ENCODE measurements around the gene SPPL3.

The SPPL3 gene

GRCh38 chr12:120767071-120768024 is 136.8 kb downstream of the SPPL3 start:
- DNase-seq: no peak

GRCh38 chr12:120766566-120766965 is 137.6 kb downstream of the SPPL3 start:
- no peak for DNase-seq

GRCh38 chr12:120764816-120765215 is 139.3 kb downstream of the SPPL3 start:
- DNase-seq: no peak

- no peak for DNase-seq
Observed at GRCh38 chr12:120763250-120763649, 140.9 kb downstream of the SPPL3 start.

- DNase-seq: no peak
Observed at GRCh38 chr12:120762086-120762485, 142.1 kb downstream of the SPPL3 start.

GRCh38 chr12:120761519-120761934 is 142.6 kb downstream of the SPPL3 start:
- no peak for DNase-seq

GRCh38 chr12:120760349-120761254 is 143.6 kb downstream of the SPPL3 start:
- DNase-seq: no peak

- DNase-seq: no peak
Observed at GRCh38 chr12:120759591-120760348, 144.4 kb downstream of the SPPL3 start.

GRCh38 chr12:120758798-120759590 is 145.2 kb downstream of the SPPL3 start:
- no peak for DNase-seq

- no peak for DNase-seq
Observed at GRCh38 chr12:120757949-120758348, 146.2 kb downstream of the SPPL3 start.

- no peak for DNase-seq
Observed at GRCh38 chr12:120757226-120757742, 146.9 kb downstream of the SPPL3 start.

GRCh38 chr12:120755269-120755668 is 148.9 kb downstream of the SPPL3 start:
- no peak for DNase-seq

GRCh38 chr12:120754792-120755191 is 149.4 kb downstream of the SPPL3 start:
- no peak for DNase-seq

- no peak for DNase-seq
Observed at GRCh38 chr12:120751389-120751788, 152.8 kb downstream of the SPPL3 start.

- DNase-seq: no peak
Observed at GRCh38 chr12:120750806-120751205, 153.4 kb downstream of the SPPL3 start.

GRCh38 chr12:120749256-120749655 is 154.9 kb downstream of the SPPL3 start:
- no peak for DNase-seq

GRCh38 chr12:120748242-120748641 is 155.9 kb downstream of the SPPL3 start:
- no peak for DNase-seq

GRCh38 chr12:120744922-120745493 is 159.2 kb downstream of the SPPL3 start:
- DNase-seq: no peak

- DNase-seq: no peak
Observed at GRCh38 chr12:120741476-120742421, 162.4 kb downstream of the SPPL3 start.

GRCh38 chr12:120740871-120741270 is 163.3 kb downstream of the SPPL3 start:
- no peak for DNase-seq
